GM12878 (cell line): ENCODE results near the gene ATP7B. TPM values are rescaled to one million over a fixed set of nuclear protein-coding genes. Genes with fewer than 3 reads are reported as not detected.
A peak's percentile ranks its signal among the peaks of the same experiment; 100 is the strongest.

Source experiments
- CUX1 ChIP-seq: IDR thresholded peaks from 2 replicates; pipeline ENCODE4 v1.6.1; 2012; ENCODE audit warnings: improper control_type of control experiment, low read depth, low read length; ENCODE audit not compliant: insufficient replicate concordance
- EP300 ChIP-seq, 2 experiments: fragments of 150-350 bp in 1 of 2; IDR thresholded peaks; 2 replicates each; pipeline ENCODE4 v1.6.1; 2011 to 2012; ENCODE audit warnings: low read depth in 2 of 2, low read length in 2 of 2, borderline replicate concordance in 1 of 2, improper control_type of control experiment in 1 of 2, inconsistent platforms in 1 of 2; ENCODE audit not compliant: control insufficient read depth in 1 of 2
- HDGF ChIP-seq: fragments of 450-650 bp; IDR thresholded peaks from 2 replicates; pipeline ENCODE4 v1.6.1; 2016; ENCODE audit warnings: antibody characterized with exemption
- MYB ChIP-seq: fragments of 150-350 bp; IDR thresholded peaks from 2 replicates; pipeline ENCODE4 v1.6.1; 2014; ENCODE audit warnings: mild to moderate bottlenecking, low read depth, low read length, borderline replicate concordance
- SREBF1 ChIP-seq: IDR thresholded peaks from 2 replicates; pipeline ENCODE4 v1.6.1; 2012; ENCODE audit warnings: mild to moderate bottlenecking, low read length
- USF1 ChIP-seq: IDR thresholded peaks from 2 replicates; pipeline ENCODE4 v1.6.1; 2011; ENCODE audit warnings: borderline replicate concordance, low read depth, mild to moderate bottlenecking, moderate library complexity, mixed read lengths, low read length; ENCODE audit not compliant: insufficient read depth; ENCODE audit errors: extremely low read length
- ZZZ3 ChIP-seq: IDR thresholded peaks from 2 replicates; pipeline ENCODE4 v1.6.1; 2011; ENCODE audit warnings: low read depth; ENCODE audit not compliant: control insufficient read depth, insufficient read length
- polyA plus RNA-seq, 11 experiments: library from polyadenylated mRNA; depleted of rRNA in 4 of 11; unstranded in 6 of 11; stranded (reverse) in 5 of 11; fragments of >200 nt; fragmentation: Nextera tagmentation in 4 of 11; fragmentation: Illumina TruSeq in 1 of 11; extraction: Ambion mirVana in 4 of 11; extraction: Trizol in 1 of 11; gene quantifications; 1 replicate in 1 of 11; 2 replicates in 10 of 11; pipeline versions ENCODE4 v1.2.1 to v1.2.3, GENCODE V29; 2011 to 2016; ENCODE audit warnings: inconsistent platforms in 2 of 11, missing spikeins in 2 of 11, low read depth in 1 of 11
- total RNA-seq, 4 experiments: library from RNA; depleted of rRNA in 3 of 4; stranded (reverse); fragments of >200 nt in 3 of 4; fragmentation: Illumina TruSeq in 1 of 4; extraction: Trizol in 1 of 4; gene quantifications; 2 replicates each; pipeline versions ENCODE4 v1.2.1 to v1.2.3, GENCODE V29; 2013 to 2021

ATP7B gene
- total and polyA plus RNA-seq, 10 of the 15 experiments (the other 5 are each of a cell fraction or from before 2014, with no cell fraction given): under 0.01 to 1.1 (median 0.06) TPM; not detected in 2

GRCh38 chr13:52011632-52012511, 622 bp upstream of the ATP7B start, which contains the start of gene ALG11 (continued):
- TF ChIP-seq MYB: no peak
- TF ChIP-seq ZZZ3: no peak
- no peak for TF ChIP-seq SREBF1
- no peak for TF ChIP-seq EP300 (IDR thresholded peaks at IDR 0.05; ENCODE audit: borderline replicate concordance in 1 of 2, control insufficient read depth in 1 of 2, low read depth in 2 of 2, low read length in 2 of 2)
- peak; percentile 70; the same call in 1 of the 2 replicates for TF ChIP-seq HDGF
- TF ChIP-seq CUX1: no peak
- no peak for TF ChIP-seq USF1
